Mucosa of descending colon (tissue), 3 donors: ENCODE results near the gene GSE1. TPM values are rescaled to one million over a fixed set of nuclear protein-coding genes. Genes with fewer than 3 reads are reported as not detected.

Experiments
- ATAC-seq: fragments of 200-7000 bp; cut with Tn5 transposase; one replicate; pipeline ENCODE4 v1.9.1; 2020; ENCODE audit warnings: mild to moderate bottlenecking, moderate library complexity
- DNase-seq, 3 donors: peaks; one replicate each; pipeline ENCODE4 v3.0.0-alpha.2; 2020
- H3K36me3 ChIP-seq: fragments of 200-600 bp; one replicate; pipeline ENCODE4 v1.8.0; 2021; ENCODE audit warnings: low read depth, mild to moderate bottlenecking
- H3K4me1 ChIP-seq: fragments of 200-600 bp; one replicate; pipeline ENCODE4 v1.8.0; 2021; ENCODE audit warnings: low read depth, mild to moderate bottlenecking
- H3K4me3 ChIP-seq: fragments of 200-600 bp; one replicate; pipeline ENCODE4 v1.8.0; 2021; ENCODE audit warnings: mild to moderate bottlenecking
- H3K9me3 ChIP-seq: fragments of 200-600 bp; one replicate; pipeline ENCODE4 v1.8.0; 2021; ENCODE audit warnings: mild to moderate bottlenecking
- CTCF ChIP-seq: fragments of 200-600 bp; IDR thresholded peaks from one replicate; pipeline ENCODE4 v1.8.0; 2022; ENCODE audit warnings: antibody characterized with exemption, mild to moderate bottlenecking
- intact Hi-C, 2 donors: fragments of 100-400 bp; cut with DNase I in 1 of 2; cut with micrococcal nuclease in 1 of 2; formaldehyde crosslinking; loops; one replicate each; pipeline versions ENCODE4 v1.11.0 to v1.11.1; 2022; cut with DNase I, micrococcal nuclease
- total RNA-seq, 3 donors: library from RNA; stranded (reverse); fragmentation: NEBNext Ultra II Directional in 2 of 3; extraction: Animal tissue kit (Norgen Biotek cat#: 25700) in 2 of 3; gene quantifications; one replicate each; pipeline versions ENCODE4 v1.2.1 to v1.2.4, GENCODE V29; 2021 to 2023
- donor health status: DM: no; HTN: no; CAD: no; lungs with moderate emphysema.
- donor health status: DM: no; HTN: no; CAD: no.
- donor health status: DM: no; HTN: yes; CAD: no.

Gene GSE1
- total RNA-seq, 3 donors from 2014 or later: 107 to 122 (median 107) TPM

DNA sequence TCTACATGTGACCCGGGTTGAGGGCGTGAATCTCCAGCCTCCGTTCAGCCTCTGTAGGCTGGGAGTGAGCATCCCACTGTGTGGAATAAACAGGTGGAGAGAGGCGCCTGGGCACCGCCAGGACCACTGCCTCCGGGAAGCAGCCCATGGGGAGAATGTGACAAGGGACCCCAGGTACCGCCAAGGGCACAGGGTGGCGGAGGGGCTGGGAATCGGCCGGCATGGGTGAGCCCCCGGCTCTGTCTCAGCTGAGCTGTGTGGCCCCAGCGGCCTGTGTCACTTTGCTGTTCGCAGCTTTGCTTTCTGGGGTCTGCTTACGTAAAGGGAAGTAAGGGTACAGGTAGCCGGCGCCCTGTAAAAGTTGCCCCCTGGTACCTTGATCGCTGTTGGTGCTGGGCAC lies 11.5 kb downstream of the GSE1 start:
- DNase-seq (no peak), ATAC-seq (no peak)
- TF ChIP-seq CTCF: no peak
- peaks cover 37% of the 10 kb centered on the region for H3K4me1 ChIP-seq
- H3K9me3 ChIP-seq: peaks cover 3% of the 10 kb centered on the region
- no peak overlapping the region for H3K4me3 ChIP-seq
- H3K36me3 ChIP-seq: no peaks in the 10 kb centered on the region
- intact Hi-C loops: no loop called here

DNA sequence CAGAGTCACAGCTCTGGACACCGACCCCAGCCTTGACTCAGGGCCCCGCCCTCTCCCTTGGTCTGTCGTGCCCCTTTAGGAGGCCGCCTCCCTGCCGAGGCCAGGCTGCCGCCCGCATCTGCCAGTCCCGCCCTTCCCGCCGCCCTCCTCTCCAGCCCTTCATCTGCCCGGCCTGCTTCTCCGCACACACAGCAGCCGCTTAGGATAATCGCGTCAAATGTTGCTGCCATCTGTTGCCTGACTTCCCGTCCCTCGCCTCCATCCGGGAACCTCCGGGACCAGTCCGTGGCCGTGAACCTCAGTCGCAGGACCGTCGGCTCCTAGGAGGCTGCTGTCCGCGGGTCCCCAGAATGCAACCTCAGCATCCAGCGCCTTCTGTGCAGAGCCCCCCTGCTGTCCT lies 11.9 kb downstream of the GSE1 start:
- peaks cover 34% of the 10 kb centered on the region for H3K4me1 ChIP-seq
- no peak overlapping the region for H3K4me3 ChIP-seq
- DNase-seq: no peak
- H3K9me3 ChIP-seq: peaks cover 6% of the 10 kb centered on the region
- no peaks in the 10 kb centered on the region for H3K36me3 ChIP-seq
- intact Hi-C loops: no loop called here
- peak; percentile 27 for ATAC-seq
- TF ChIP-seq CTCF: no peak

DNA sequence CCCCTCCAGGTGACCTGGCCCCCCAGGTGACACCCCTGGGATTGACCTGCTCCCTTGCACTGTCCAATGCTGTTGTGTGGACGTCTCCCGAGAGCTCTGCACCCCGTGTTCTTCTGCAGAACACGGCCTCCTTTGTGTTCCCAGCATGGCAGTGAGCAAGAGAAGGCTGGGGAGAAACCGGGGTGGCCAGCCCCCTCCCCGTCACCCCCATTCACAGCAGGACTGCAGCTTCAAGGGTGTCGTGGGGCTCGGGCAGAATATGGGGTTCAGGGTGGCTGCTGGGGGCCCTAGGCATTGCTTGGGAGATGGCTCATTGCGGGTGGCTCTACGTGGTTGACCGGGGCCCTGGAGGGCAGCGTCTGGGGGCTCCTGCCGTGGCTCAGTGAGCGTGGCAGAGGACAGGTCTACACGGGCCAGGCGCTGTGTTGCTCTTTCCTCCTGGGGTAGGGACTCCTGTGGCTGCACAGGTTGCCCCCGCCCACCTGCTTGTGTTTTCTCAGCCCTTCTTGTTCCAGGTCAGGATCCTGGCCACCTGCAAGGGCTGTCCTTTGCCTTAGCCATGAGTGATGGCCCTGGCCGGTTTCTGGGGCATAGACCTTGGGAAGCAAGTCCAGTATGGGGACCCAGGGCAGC lies 12.5 kb downstream of the GSE1 start:
- peaks cover 6% of the 10 kb centered on the region for H3K9me3 ChIP-seq
- TF ChIP-seq CTCF: no peak
- ATAC-seq (no peak), DNase-seq (no peak)
- intact Hi-C loops: no loop called here
- no peak overlapping the region for H3K4me3 ChIP-seq
- no peaks in the 10 kb centered on the region for H3K36me3 ChIP-seq
- H3K4me1 ChIP-seq: peaks cover 29% of the 10 kb centered on the region

GRCh38 chr16:85626191-85626981 lies 13.3 kb downstream of the GSE1 start:
- TF ChIP-seq CTCF: no peak
- Histone ChIP-seq H3K36me3 (no peaks in the 10 kb centered on the region), H3K4me1 (peaks cover 21% of the 10 kb centered on the region), H3K9me3 (peaks cover 6% of the 10 kb centered on the region), H3K4me3 (no peak overlapping the region)
- intact Hi-C loops: no loop called here
- ATAC-seq (no peak), DNase-seq (no peak)

DNA sequence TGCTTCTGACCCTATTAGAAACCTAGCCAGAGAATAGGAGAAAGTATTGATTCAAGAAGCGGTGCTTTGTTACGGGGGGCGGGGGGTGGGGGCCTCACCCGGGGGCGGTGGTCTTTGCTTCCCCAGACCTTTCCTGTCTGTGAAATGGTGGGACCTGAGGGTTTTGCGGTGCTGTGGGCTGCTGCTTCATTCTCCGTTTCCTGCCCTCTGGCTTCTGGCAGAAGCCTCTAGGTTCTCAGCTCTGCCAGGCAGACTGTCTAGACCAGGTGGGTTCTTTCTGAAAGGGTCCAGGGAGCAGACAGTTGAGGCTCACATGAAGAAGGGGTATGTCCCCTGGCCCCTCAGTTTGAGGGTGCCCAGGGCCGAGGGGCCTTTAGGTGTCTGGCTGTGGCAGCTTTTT lies 14.0 kb downstream of the GSE1 start:
- ATAC-seq (no peak), DNase-seq (no peak)
- Histone ChIP-seq H3K4me3 (no peak overlapping the region), H3K9me3 (peaks cover 6% of the 10 kb centered on the region), H3K4me1 (peaks cover 14% of the 10 kb centered on the region), H3K36me3 (no peaks in the 10 kb centered on the region)
- no peak for TF ChIP-seq CTCF
- intact Hi-C loops: no loop called here
